ENCODE results near the gene VWA5B2. TPM values are rescaled to one million over a fixed set of nuclear protein-coding genes. Genes with fewer than 3 reads are reported as not detected.

Gene VWA5B2
- total RNA-seq, 1 experiment from 2014 or later = 10.6 TPM

DNA sequence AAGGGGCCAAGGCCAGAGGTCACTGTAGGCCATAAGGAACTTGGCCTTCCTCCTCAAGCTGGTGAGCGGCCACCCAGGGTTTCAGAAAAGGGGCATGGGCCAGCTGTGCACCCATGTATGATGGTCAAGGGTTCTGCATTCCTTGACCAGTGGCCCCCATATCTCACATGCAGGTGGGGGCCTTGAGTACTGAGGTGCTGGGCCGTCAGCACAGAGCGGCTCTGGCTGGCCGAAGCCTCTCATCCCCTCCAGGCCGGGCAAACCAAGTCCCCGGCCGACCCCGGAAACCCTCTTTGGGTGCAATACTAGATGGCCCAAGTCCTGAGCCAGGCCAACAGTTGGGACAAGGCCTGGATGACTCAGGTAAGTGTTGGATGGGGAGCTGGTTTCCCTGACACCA is 9.8 kb downstream of the VWA5B2 start:
- H3K9me3 ChIP-seq (ENCODE audit: control insufficient read depth in 1 of 2, insufficient read depth in 1 of 2, low read depth in 1 of 2, low read length in 2 of 2) = no peaks in the 10 kb centered on the region
- H3K79me2 ChIP-seq (ENCODE audit: insufficient read depth, low read length) = no peaks in the 10 kb centered on the region
- peaks cover 7 to 9% of the 10 kb centered on the region in 2 experiments; a peak in 3 of 4 replicates for H3K4me1 ChIP-seq (ENCODE audit: control insufficient read depth in 1 of 2, insufficient read depth in 2 of 2, low read length in 2 of 2)
- no TSS peak for BruUV-seq (replicated peaks)
- DNase-seq (ENCODE audit: low read depth, low spot score) (no peak), ATAC-seq (no peak)
- H3K27me3 ChIP-seq (ENCODE audit: insufficient read depth, low read length) = no peaks in the 10 kb centered on the region
- TF ChIP-seq, protein P1, sequence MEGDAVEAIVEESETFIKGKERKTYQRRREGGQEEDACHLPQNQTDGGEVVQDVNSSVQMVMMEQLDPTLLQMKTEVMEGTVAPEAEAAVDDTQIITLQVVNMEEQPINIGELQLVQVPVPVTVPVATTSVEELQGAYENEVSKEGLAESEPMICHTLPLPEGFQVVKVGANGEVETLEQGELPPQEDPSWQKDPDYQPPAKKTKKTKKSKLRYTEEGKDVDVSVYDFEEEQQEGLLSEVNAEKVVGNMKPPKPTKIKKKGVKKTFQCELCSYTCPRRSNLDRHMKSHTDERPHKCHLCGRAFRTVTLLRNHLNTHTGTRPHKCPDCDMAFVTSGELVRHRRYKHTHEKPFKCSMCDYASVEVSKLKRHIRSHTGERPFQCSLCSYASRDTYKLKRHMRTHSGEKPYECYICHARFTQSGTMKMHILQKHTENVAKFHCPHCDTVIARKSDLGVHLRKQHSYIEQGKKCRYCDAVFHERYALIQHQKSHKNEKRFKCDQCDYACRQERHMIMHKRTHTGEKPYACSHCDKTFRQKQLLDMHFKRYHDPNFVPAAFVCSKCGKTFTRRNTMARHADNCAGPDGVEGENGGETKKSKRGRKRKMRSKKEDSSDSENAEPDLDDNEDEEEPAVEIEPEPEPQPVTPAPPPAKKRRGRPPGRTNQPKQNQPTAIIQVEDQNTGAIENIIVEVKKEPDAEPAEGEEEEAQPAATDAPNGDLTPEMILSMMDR (IDR thresholded peaks at IDR 0.05 in 2 of 3, conservative IDR thresholded peaks at IDR 0.05 in 1 of 3; ENCODE audit: borderline replicate concordance in 1 of 3, insufficient read depth in 1 of 3, low read depth in 2 of 3, low read length in 2 of 3) = no peak
- TF ChIP-seq POLR2AphosphoS5 (IDR thresholded peaks at IDR 0.05; ENCODE audit: low read depth, low read length) (no peak), ZFX (IDR thresholded peaks at IDR 0.05) (no peak), EGR1 (IDR thresholded peaks at IDR 0.05; ENCODE audit: low read depth) (no peak), TCF7L2 (IDR thresholded peaks at IDR 0.05; ENCODE audit: borderline replicate concordance, extremely low read depth, insufficient read depth, insufficient read length) (no peak), YY1 (IDR thresholded peaks at IDR 0.05; ENCODE audit: extremely low read depth, insufficient replicate concordance, low read depth, low read length) (no peak), EZH2phosphoT487 (IDR thresholded peaks at IDR 0.05; ENCODE audit: borderline replicate concordance) (no peak), CEBPB (IDR thresholded peaks at IDR 0.05; ENCODE audit: low read depth) (no peak), CBX3 (IDR thresholded peaks at IDR 0.05; ENCODE audit: low read depth) (no peak), ZNF274 (IDR thresholded peaks at IDR 0.05; ENCODE audit: low read depth, low read length) (no peak), SP1 (IDR thresholded peaks at IDR 0.05; ENCODE audit: low read depth) (no peak), SIN3A (IDR thresholded peaks at IDR 0.05; ENCODE audit: low read depth) (no peak)
- TF ChIP-seq, protein P2, sequence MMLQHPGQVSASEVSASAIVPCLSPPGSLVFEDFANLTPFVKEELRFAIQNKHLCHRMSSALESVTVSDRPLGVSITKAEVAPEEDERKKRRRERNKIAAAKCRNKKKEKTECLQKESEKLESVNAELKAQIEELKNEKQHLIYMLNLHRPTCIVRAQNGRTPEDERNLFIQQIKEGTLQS (IDR thresholded peaks at IDR 0.05) = no peak
- ChIA-PET RAD21 (ENCODE audit: low non-redundant PET in 1 of 2, low total read pairs in 2 of 2, uncharacterized antibody in 2 of 2, unreplicated experiment in 2 of 2) (no interaction called here), POLR2A (no interaction called here), CTCF (no interaction called here)
- no peak overlapping the region for H3K27ac ChIP-seq (ENCODE audit: low read depth, low read length)
- no peaks in the 10 kb centered on the region for H4K20me1 ChIP-seq (ENCODE audit: insufficient read depth)
- H2AFZ ChIP-seq (ENCODE audit: low read depth, low read length, poor library complexity, severe bottlenecking) = no peak overlapping the region
- no peaks in the 10 kb centered on the region for H3K9me2 ChIP-seq (ENCODE audit: insufficient read depth)
- peaks cover 19% of the 10 kb centered on the region in 2 experiments; a peak in 3 of 4 replicates for H3K36me3 ChIP-seq (ENCODE audit: control insufficient read depth in 1 of 2, insufficient read depth in 2 of 2, low read length in 2 of 2)
- no peak overlapping the region for H3K9ac ChIP-seq (ENCODE audit: low read length)
- no peak overlapping the region for H3K4me2 ChIP-seq (ENCODE audit: low read length)
- no peak overlapping the region for H3K4me3 ChIP-seq (replicated peaks in 1 of 2; ENCODE audit: low read depth in 1 of 2, low read length in 2 of 2)
- intact Hi-C loops (cut with micrococcal nuclease) = no loop called here
